Ovary (tissue), 9 donors: ENCODE data around the gene OTOP2. TPM values are rescaled to one million over a fixed set of nuclear protein-coding genes. Genes with fewer than 3 reads are reported as not detected.

Experiments used
- DNase-seq, 5 donors: peaks; one replicate each; pipeline ENCODE4 v3.0.0-alpha.2; 2019 to 2020
- H3K27ac ChIP-seq, 2 donors: fragments of 200-600 bp; one replicate each; pipeline versions ENCODE4 v1.5.1 to v1.8.0; 2019 to 2022
- H3K27me3 ChIP-seq: fragments of 200-600 bp; one replicate; pipeline ENCODE4 v1.8.0; 2022
- H3K36me3 ChIP-seq: fragments of 200-600 bp; sonication (generic); one replicate; pipeline ENCODE4 v1.5.1; 2019
- H3K4me1 ChIP-seq: one replicate; pipeline ENCODE4 v1.8.1; 2013; ENCODE audit warnings: mild to moderate bottlenecking, moderate library complexity; ENCODE audit not compliant: insufficient read depth
- H3K4me3 ChIP-seq: fragments of 200-600 bp; sonication (generic); one replicate; pipeline ENCODE4 v1.5.1; 2017
- H3K9me3 ChIP-seq, 2 donors: fragments of 200-600 bp in 1 of 2; sonication (generic) in 1 of 2; one replicate each; pipeline versions ENCODE4 v1.5.1 to v1.8.1; 2013 to 2019; ENCODE audit warnings: mild to moderate bottlenecking in 1 of 2, moderate library complexity in 1 of 2
- EP300 ChIP-seq: sonication (generic); formaldehyde crosslinking; IDR thresholded peaks from one replicate; pipeline ENCODE4 v1.6.1; 2017; ENCODE audit warnings: antibody characterized with exemption
- POLR2A ChIP-seq: fragments of 450-650 bp; IDR thresholded peaks from one replicate; pipeline ENCODE4 v1.6.1; 2017; ENCODE audit warnings: antibody characterized with exemption, mild to moderate bottlenecking, moderate library complexity
- whole genome bisulfite sequencing, 3 donors: extraction: QIAGEN DNeasy Blood & Tissue Kit in 1 of 3; methylation state at CpG; one replicate each; pipeline versions ENCODE4 v1.1.5 to v1.1.7; 2013 to 2017; 5-methylcytosine and 5-hydroxymethylcytosine counted together
- intact Hi-C, 4 donors: fragments of 100-400 bp; cut with DNase I; formaldehyde crosslinking; loops; one replicate each; pipeline versions ENCODE4 v1.11.0 to v1.15.1; 2022 to 2023
- polyA plus RNA-seq, 2 donors: library from polyadenylated mRNA; stranded (reverse); fragments of 200-250 nt in 1 of 2; fragments of 350-450 nt in 1 of 2; fragmentation: Illumina TruSeq in 1 of 2; extraction: RNeasy Lipid Tissue Mini Kit (QIAGEN cat#74804) in 1 of 2; gene quantifications; one replicate each; pipeline ENCODE4 v1.2.3, GENCODE V29; 2013 to 2014
- total RNA-seq, 7 donors: library from RNA; depleted of rRNA in 2 of 7; stranded (reverse); fragments of >200 nt in 2 of 7; fragmentation: NEBNext Ultra II Directional in 3 of 7; extraction: Animal tissue kit (Norgen Biotek cat#: 25700) in 3 of 7; gene quantifications; one replicate each; pipeline versions ENCODE4 v1.1.0 to v1.2.4, GENCODE V29; 2016 to 2023
- TF ChIP-seq, protein P1 (sequence below), 3 donors: fragments of 450-650 bp in 2 of 3; fragments of 200-600 bp in 1 of 3; IDR thresholded peaks; one replicate each; pipeline versions ENCODE4 v1.5.1 to v1.8.0; 2016 to 2022; ENCODE audit warnings: antibody characterized with exemption in 3 of 3, mild to moderate bottlenecking in 1 of 3
- donor health status: DM: no; HTN: no; CAD: no; lungs with moderate emphysema.
- donor health status: DM: no; HTN: no; CAD: no.
- donor health status: Bipolar disorder and iron deficiency.
- donor health status: DM: yes; HTN: yes; CAD: no.
- donor health status: DM: no; HTN: no; CAD: no.
- donor health status: DM: yes; HTN: yes; CAD: no.

OTOP2 gene
- total and polyA plus RNA-seq, 9 donors: not detected

DNA sequence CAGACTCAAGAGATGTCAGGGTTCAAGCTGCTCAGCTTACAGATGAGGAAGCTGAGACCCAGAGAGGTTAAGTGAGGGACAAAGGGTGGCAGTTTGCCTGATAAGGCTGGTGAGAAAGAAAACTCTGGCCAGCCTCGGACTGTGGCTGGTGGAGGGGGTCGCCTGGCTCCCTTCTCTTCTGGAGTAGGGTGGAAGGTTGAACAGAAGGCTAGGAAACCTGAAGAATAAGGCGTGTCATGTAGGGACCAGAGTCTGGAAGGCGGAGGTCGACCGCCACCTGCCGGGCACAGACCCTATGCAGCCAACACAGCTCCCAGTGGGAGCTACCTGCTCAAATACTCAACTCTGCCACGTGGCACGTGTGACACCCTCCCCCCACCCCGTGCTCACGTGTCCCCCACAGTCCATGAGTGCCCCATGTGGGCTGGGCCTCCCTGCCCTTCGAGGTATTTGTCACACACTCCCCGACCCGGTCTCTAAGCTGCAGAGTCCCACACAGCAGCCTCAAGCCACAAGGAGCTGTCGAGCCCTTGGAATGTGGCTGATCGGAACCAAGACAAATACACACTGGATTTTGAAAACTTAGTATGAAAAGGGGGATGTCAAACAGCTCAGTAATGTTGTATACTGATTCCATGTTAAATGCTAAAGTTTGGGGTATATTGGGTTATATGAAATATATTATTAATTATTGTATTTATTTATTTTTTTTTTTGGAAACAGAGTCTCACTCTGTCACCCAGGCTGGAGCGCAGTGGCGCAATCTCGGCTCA is 36.7 kb downstream of the OTOP2 start:
- Histone ChIP-seq H3K36me3 (no peaks in the 10 kb centered on the region), H3K27me3 (no peaks in the 10 kb centered on the region), H3K27ac (no peak overlapping the region), H3K4me1 (no peaks in the 10 kb centered on the region), H3K4me3 (no peak overlapping the region), H3K9me3 (no peaks in the 10 kb centered on the region)
- 31 to 42% (median 32%) methylated on average over 19 of the region's 19 CpGs for WGBS, 3 donors
- no peak for DNase-seq
- TF ChIP-seq POLR2A (no peak), EP300 (no peak)
- TF ChIP-seq, protein P1, sequence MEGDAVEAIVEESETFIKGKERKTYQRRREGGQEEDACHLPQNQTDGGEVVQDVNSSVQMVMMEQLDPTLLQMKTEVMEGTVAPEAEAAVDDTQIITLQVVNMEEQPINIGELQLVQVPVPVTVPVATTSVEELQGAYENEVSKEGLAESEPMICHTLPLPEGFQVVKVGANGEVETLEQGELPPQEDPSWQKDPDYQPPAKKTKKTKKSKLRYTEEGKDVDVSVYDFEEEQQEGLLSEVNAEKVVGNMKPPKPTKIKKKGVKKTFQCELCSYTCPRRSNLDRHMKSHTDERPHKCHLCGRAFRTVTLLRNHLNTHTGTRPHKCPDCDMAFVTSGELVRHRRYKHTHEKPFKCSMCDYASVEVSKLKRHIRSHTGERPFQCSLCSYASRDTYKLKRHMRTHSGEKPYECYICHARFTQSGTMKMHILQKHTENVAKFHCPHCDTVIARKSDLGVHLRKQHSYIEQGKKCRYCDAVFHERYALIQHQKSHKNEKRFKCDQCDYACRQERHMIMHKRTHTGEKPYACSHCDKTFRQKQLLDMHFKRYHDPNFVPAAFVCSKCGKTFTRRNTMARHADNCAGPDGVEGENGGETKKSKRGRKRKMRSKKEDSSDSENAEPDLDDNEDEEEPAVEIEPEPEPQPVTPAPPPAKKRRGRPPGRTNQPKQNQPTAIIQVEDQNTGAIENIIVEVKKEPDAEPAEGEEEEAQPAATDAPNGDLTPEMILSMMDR (IDR thresholded peaks at IDR 0.05): no peak
- intact Hi-C loops: loop anchor here (5.0 to 10.0 kb wide), 4 partner anchors 54 to 244 kb away; partner anchors contain the start of genes NUP85 (in 3 of the 4) and MRPL58 (in 1 of the 4)

DNA sequence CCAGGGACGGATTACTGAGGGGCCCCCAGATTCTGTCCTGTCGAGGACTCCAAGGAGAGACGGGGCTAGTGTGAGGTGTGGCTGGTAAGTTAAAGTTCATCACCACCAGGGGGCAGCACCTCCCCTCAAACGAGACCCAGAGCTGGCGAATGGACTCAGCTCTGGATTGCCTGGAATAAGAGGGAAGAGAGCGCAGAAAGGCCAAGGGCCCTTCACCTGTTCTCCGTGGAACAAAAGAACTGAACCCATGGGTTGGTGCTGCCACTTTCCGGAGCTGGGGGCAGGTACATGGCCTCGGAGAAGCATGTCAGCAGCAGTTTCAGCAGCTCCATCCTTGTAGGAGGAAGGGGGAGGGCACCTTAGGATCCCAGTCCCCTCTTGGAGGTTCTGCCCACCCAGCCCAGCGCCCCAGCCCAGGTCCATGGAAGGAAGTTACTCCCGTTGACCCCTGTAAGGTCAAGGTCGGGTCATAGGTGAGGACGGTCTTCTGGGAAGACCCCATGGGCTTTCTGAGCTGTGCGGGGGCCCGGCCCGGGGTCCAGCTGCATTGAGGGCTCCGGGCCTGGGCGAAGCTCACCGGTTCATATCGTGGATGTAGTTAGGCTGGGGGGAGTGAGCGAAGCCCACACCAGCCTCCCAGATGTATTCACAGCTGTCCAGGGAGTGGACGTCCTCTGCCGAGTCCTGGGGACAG is 37.7 kb downstream of the OTOP2 start:
- Histone ChIP-seq H3K4me3 (no peak overlapping the region), H3K9me3 (no peaks in the 10 kb centered on the region), H3K27ac (no peak overlapping the region), H3K36me3 (no peaks in the 10 kb centered on the region), H3K27me3 (no peaks in the 10 kb centered on the region), H3K4me1 (no peaks in the 10 kb centered on the region)
- intact Hi-C loops: loop anchor here (5.0 to 10.0 kb wide), 4 partner anchors 53 to 243 kb away; partner anchors contain the start of genes NUP85 (in 3 of the 4) and MRPL58 (in 1 of the 4)
- no peak for TF ChIP-seq POLR2A
- TF ChIP-seq EP300: no peak
- TF ChIP-seq, protein P1 (IDR thresholded peaks at IDR 0.05): peak; percentile 70 to 83 (median 83)
- WGBS, 3 donors: 36 to 38% (median 37%) methylated on average over 22 to 23 of the region's 23 CpGs
- DNase-seq: peak; percentile 83 to 93 (median 90)

DNA sequence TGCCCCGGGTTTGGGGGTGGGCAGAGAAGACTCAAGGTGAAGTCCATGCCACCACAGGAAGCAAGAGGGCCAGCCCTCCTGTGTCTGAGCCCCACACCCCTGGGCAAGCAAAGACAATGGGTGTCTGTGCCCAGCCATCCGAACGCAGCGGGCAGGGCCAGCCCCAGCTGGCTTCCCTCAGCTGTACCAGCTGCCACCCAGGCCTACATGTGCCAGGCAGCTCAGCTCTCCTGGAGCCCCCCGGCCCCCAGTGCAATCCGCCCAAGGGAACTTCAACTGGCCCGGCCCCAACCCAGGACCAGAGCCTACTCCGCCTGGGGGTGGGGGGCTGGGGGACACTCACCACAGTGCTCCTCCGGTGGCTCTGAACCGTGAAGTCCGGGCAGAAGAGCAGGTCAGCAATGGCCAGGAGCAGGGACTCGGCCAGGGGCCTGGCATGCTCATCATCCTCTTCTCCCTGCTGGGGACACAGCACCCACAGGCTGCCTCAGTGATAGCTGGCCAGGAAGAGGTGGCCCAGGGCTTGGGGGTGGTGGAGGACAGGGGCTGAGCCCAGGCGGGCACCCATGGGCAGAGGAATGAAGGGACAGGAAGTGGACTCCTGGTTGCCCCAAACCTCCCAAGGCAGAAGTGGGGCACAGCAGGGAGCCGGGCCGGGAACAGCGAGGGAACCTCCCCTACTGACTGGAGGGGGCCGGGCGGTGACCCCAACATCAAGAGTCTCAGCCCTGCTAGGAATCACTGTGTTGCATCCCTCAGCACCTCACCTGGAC is 38.7 kb downstream of the OTOP2 start:
- no peak overlapping the region for H3K27ac ChIP-seq
- no peaks in the 10 kb centered on the region for H3K9me3 ChIP-seq
- DNase-seq: no peak
- H3K4me3 ChIP-seq: no peak overlapping the region
- TF ChIP-seq, protein P1 (IDR thresholded peaks at IDR 0.05): no peak
- no peak for TF ChIP-seq EP300
- TF ChIP-seq POLR2A: no peak
- no peaks in the 10 kb centered on the region for H3K36me3 ChIP-seq
- no peaks in the 10 kb centered on the region for H3K4me1 ChIP-seq
- H3K27me3 ChIP-seq: no peaks in the 10 kb centered on the region
- intact Hi-C loops: loop anchor here (5.0 to 10.0 kb wide), 4 partner anchors 52 to 242 kb away; partner anchors contain the start of genes NUP85 (in 3 of the 4) and MRPL58 (in 1 of the 4)
- 76 to 84% (median 79%) methylated on average over 16 to 18 of the region's 18 CpGs for WGBS, 3 donors

DNA sequence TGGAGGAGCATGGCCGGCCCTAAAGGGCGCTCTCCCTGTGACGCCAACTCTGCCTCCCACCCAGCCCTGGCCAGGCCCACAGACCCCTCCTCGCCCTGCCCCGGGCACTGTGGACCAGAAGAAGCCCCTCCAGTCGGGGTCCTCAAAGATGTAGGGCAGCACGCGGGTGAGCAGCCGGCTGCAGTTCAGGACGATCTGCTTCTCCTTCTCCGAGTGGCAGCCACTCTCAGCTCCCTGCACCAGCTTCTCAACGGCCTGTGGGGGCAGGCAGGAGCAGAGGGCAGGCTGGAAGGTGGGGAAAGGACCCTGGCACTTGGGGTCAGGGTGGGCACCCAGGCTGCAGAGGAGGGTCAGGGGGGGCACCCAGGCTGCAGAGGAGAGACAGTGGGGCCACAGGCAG is 39.6 kb downstream of the OTOP2 start:
- WGBS, 3 donors: 64 to 65% (median 65%) methylated on average over 11 to 12 of the region's 12 CpGs
- Histone ChIP-seq H3K9me3 (no peaks in the 10 kb centered on the region), H3K27ac (no peak overlapping the region), H3K4me3 (no peak overlapping the region), H3K36me3 (no peaks in the 10 kb centered on the region), H3K27me3 (no peaks in the 10 kb centered on the region), H3K4me1 (no peaks in the 10 kb centered on the region)
- intact Hi-C loops: loop anchor here (5.0 to 10.0 kb wide), 4 partner anchors 51 to 241 kb away; partner anchors contain the start of genes NUP85 (in 3 of the 4) and MRPL58 (in 1 of the 4)
- TF ChIP-seq EP300 (no peak), POLR2A (no peak)
- TF ChIP-seq, protein P1 (IDR thresholded peaks at IDR 0.05): no peak
- DNase-seq: no peak
